Skeletal muscle satellite cell (primary cell): ENCODE data around the gene COPS3.
"Not testable (repeated sequence)": the region's sequence is repeated elsewhere in the genome, so short reads cannot be mapped to it uniquely, and the experiment has no call there.

ENCODE experiments used
- H3K27me3 ChIP-seq: 2 replicates; pipeline ENCODE4 v1.7.0; 2013; ENCODE audit warnings: low read length; ENCODE audit not compliant: control insufficient read depth, insufficient read depth
- H3K36me3 ChIP-seq: 2 replicates; pipeline ENCODE4 v1.7.0; 2013; ENCODE audit warnings: mild to moderate bottlenecking, control low read depth, low read length; ENCODE audit not compliant: insufficient read depth
- H3K4me1 ChIP-seq: 2 replicates; pipeline ENCODE4 v1.7.0; 2013; ENCODE audit warnings: low read length; ENCODE audit not compliant: control insufficient read depth, insufficient read depth
- H3K4me2 ChIP-seq: 2 replicates; pipeline ENCODE4 v1.7.0; 2013; ENCODE audit warnings: mild to moderate bottlenecking, low read length
- H3K4me3 ChIP-seq: 2 replicates; pipeline ENCODE4 v1.7.0; 2013; ENCODE audit warnings: low read length
- H3K9ac ChIP-seq: 2 replicates; pipeline ENCODE4 v1.7.0; 2013; ENCODE audit warnings: mild to moderate bottlenecking, low read depth, low read length, moderate library complexity
- H3K9me3 ChIP-seq: replicated peaks from 2 replicates; pipeline ENCODE4 v1.7.0; 2013; ENCODE audit warnings: mild to moderate bottlenecking, control low read depth, low read length

The COPS3 gene

GRCh38 chr17:17298108-17298507 lies 17.1 kb upstream of the COPS3 start:
- Histone ChIP-seq H3K4me1 (peaks cover 31% of the 10 kb centered on the region), H3K27me3 (no peaks in the 10 kb centered on the region), H3K4me2 (peak overlapping the region; percentile 33), H3K9ac (no peak overlapping the region), H3K9me3 (no peaks in the 10 kb centered on the region), H3K36me3 (no peaks in the 10 kb centered on the region), H3K4me3 (no peak overlapping the region)

GRCh38 chr17:17297217-17297616 lies 16.2 kb upstream of the COPS3 start:
- no peak overlapping the region for H3K4me2 ChIP-seq
- H3K27me3 ChIP-seq, result no peaks in the 10 kb centered on the region
- no peaks in the 10 kb centered on the region for H3K36me3 ChIP-seq
- H3K9ac ChIP-seq, result no peak overlapping the region
- H3K4me3 ChIP-seq, result no peak overlapping the region
- no peaks in the 10 kb centered on the region for H3K9me3 ChIP-seq
- peaks cover 31% of the 10 kb centered on the region for H3K4me1 ChIP-seq

GRCh38 chr17:17295141-17295540 lies 14.1 kb upstream of the COPS3 start:
- H3K27me3 ChIP-seq, result peaks cover 2% of the 10 kb centered on the region
- H3K4me2 ChIP-seq, result no peak overlapping the region
- H3K4me3 ChIP-seq, result no peak overlapping the region
- no peaks in the 10 kb centered on the region for H3K9me3 ChIP-seq
- H3K36me3 ChIP-seq, result no peaks in the 10 kb centered on the region
- H3K9ac ChIP-seq, result no peak overlapping the region
- peaks cover 23% of the 10 kb centered on the region for H3K4me1 ChIP-seq

GRCh38 chr17:17289701-17290100 lies 8.7 kb upstream of the COPS3 start:
- Histone ChIP-seq H3K4me2 (no peak overlapping the region), H3K9ac (no peak overlapping the region), H3K36me3 (no peaks in the 10 kb centered on the region), H3K27me3 (peaks cover 2% of the 10 kb centered on the region), H3K9me3 (no peaks in the 10 kb centered on the region), H3K4me1 (no peaks in the 10 kb centered on the region), H3K4me3 (no peak overlapping the region)

- Histone ChIP-seq H3K4me2 (no peak overlapping the region), H3K9ac (no peak overlapping the region), H3K4me3 (no peak overlapping the region), H3K4me1 (no peaks in the 10 kb centered on the region), H3K27me3 (peaks cover 2% of the 10 kb centered on the region), H3K9me3 (no peaks in the 10 kb centered on the region), H3K36me3 (no peaks in the 10 kb centered on the region)
Observed at GRCh38 chr17:17289086-17289485, 8.0 kb upstream of the COPS3 start.

- H3K9me3 ChIP-seq, result no peaks in the 10 kb centered on the region
- no peak overlapping the region for H3K4me2 ChIP-seq
- H3K9ac ChIP-seq, result no peak overlapping the region
- H3K4me1 ChIP-seq, result peaks cover 6% of the 10 kb centered on the region
- no peak overlapping the region for H3K4me3 ChIP-seq
- peaks cover 2% of the 10 kb centered on the region for H3K27me3 ChIP-seq
- no peaks in the 10 kb centered on the region for H3K36me3 ChIP-seq
Observed at GRCh38 chr17:17285951-17286350, 4.9 kb upstream of the COPS3 start.

GRCh38 chr17:17279316-17279715 lies 1.7 kb downstream of the COPS3 start:
- peak overlapping the region; percentile 97 for H3K4me2 ChIP-seq
- no peak overlapping the region for H3K9ac ChIP-seq
- peak overlapping the region; percentile 97 for H3K4me3 ChIP-seq
- H3K4me1 ChIP-seq, result peaks cover 11% of the 10 kb centered on the region
- H3K27me3 ChIP-seq, result no peaks in the 10 kb centered on the region
- no peaks in the 10 kb centered on the region for H3K9me3 ChIP-seq
- H3K36me3 ChIP-seq, result no peaks in the 10 kb centered on the region

- not testable (repeated sequence) for H3K9me3 ChIP-seq, H3K4me2 ChIP-seq, H3K27me3 ChIP-seq, H3K4me3 ChIP-seq, H3K9ac ChIP-seq
- Histone ChIP-seq H3K36me3 (peaks cover 17% of the 10 kb centered on the region), H3K4me1 (peaks cover 11% of the 10 kb centered on the region)
Observed at GRCh38 chr17:17277431-17277830, 3.6 kb downstream of the COPS3 start.

- Histone ChIP-seq H3K9ac (no peak overlapping the region), H3K4me3 (no peak overlapping the region), H3K9me3 (no peaks in the 10 kb centered on the region), H3K4me1 (peaks cover 6% of the 10 kb centered on the region), H3K36me3 (peaks cover 22% of the 10 kb centered on the region), H3K27me3 (no peaks in the 10 kb centered on the region), H3K4me2 (no peak overlapping the region)
Observed at GRCh38 chr17:17275971-17276370, 5.1 kb downstream of the COPS3 start.

GRCh38 chr17:17269926-17270773 lies 10.9 kb downstream of the COPS3 start:
- Histone ChIP-seq H3K4me3 (no peak overlapping the region), H3K9ac (no peak overlapping the region), H3K9me3 (no peaks in the 10 kb centered on the region), H3K4me2 (no peak overlapping the region), H3K4me1 (no peaks in the 10 kb centered on the region), H3K27me3 (no peaks in the 10 kb centered on the region), H3K36me3 (peaks cover 53% of the 10 kb centered on the region)

GRCh38 chr17:17264430-17264829 lies 16.6 kb downstream of the COPS3 start:
- Histone ChIP-seq H3K4me1 (no peaks in the 10 kb centered on the region), H3K9ac (no peak overlapping the region), H3K9me3 (no peaks in the 10 kb centered on the region), H3K27me3 (no peaks in the 10 kb centered on the region), H3K4me3 (no peak overlapping the region), H3K4me2 (no peak overlapping the region), H3K36me3 (peaks cover 48% of the 10 kb centered on the region)

- H3K36me3 ChIP-seq, result peaks cover 46% of the 10 kb centered on the region
Observed at GRCh38 chr17:17258998-17259397, 22.0 kb downstream of the COPS3 start.

More at GRCh38 chr17:17258998-17259397, 22.0 kb downstream of the COPS3 start:
- H3K27me3 ChIP-seq, result no peaks in the 10 kb centered on the region
- no peaks in the 10 kb centered on the region for H3K4me1 ChIP-seq
- no peaks in the 10 kb centered on the region for H3K9me3 ChIP-seq
- H3K9ac ChIP-seq, result no peak overlapping the region
- no peak overlapping the region for H3K4me2 ChIP-seq
- H3K4me3 ChIP-seq, result no peak overlapping the region
